Measurements from ENCODE around the gene TBL1X. TPM values are rescaled to one million over a fixed set of nuclear protein-coding genes. Genes with fewer than 3 reads are reported as not detected.

The TBL1X gene
- total RNA-seq, 1 donor from 2014 or later = 32.5 TPM

DNA sequence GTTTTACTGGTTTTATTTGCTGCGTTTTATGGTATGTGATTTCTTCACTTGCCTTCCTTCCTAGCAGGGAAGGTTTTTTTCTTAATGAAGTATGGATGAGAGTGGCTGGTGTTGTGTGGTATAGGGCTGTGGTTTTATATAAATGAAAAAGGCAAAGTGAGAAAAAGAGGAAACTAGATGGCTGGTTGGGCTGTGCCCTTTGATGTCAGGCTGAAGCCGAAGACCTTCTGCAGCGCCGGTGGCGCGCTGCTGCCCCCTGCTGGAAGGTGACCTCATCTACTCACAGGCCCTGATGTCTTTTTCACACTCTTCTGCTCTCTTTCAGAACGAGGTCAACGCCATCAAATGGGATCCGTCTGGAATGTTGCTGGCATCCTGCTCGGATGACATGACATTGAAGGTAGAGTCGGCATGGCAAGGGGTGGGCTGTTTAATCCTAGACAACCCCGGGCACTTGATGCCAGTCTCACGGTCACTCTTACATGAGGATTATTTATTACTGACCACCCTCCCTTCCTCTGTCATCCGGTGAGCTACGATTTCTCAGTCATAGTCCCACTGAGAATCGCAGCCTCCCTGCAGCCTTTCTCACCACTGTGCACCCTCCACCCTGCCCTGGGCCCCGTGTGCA, 244.2 kb downstream of the TBL1X start:
- H3K27me3 Mint-ChIP-seq (ENCODE audit: low read depth) = no peaks in the 10 kb centered on the region
- no peak overlapping the region for H3K4me3 Mint-ChIP-seq
- peak; percentile 84 for TF ChIP-seq CTCF (conservative IDR thresholded peaks at IDR 0.05)
- H3K9me3 Mint-ChIP-seq = peaks cover under 1% of the 10 kb centered on the region
- H3K4me1 Mint-ChIP-seq = peaks cover 7% of the 10 kb centered on the region
- peak; percentile 68 for DNase-seq (ENCODE audit: low read depth, low spot score)
- H3K36me3 Mint-ChIP-seq (ENCODE audit: low read depth) = peaks cover 25% of the 10 kb centered on the region
- no peak overlapping the region for H3K27ac Mint-ChIP-seq (ENCODE audit: unreplicated experiment)

- peaks cover 21% of the 10 kb centered on the region for H3K36me3 Mint-ChIP-seq (ENCODE audit: low read depth)
- H3K4me3 Mint-ChIP-seq = no peak overlapping the region
- peaks cover 4% of the 10 kb centered on the region for H3K9me3 Mint-ChIP-seq
- DNase-seq (ENCODE audit: low read depth, low spot score) = no peak
- no peak for TF ChIP-seq CTCF (conservative IDR thresholded peaks at IDR 0.05)
- peaks cover 7% of the 10 kb centered on the region for H3K4me1 Mint-ChIP-seq
- no peak overlapping the region for H3K27ac Mint-ChIP-seq (ENCODE audit: unreplicated experiment)
- H3K27me3 Mint-ChIP-seq (ENCODE audit: low read depth) = no peaks in the 10 kb centered on the region
Observed at GRCh38 chrX:9710332-9710731, 245.5 kb downstream of the TBL1X start.

- no peak for DNase-seq (ENCODE audit: low read depth, low spot score)
- H3K9me3 Mint-ChIP-seq = peaks cover 19% of the 10 kb centered on the region
- TF ChIP-seq CTCF (conservative IDR thresholded peaks at IDR 0.05) = no peak
- H3K4me1 Mint-ChIP-seq = no peaks in the 10 kb centered on the region
- no peak overlapping the region for H3K4me3 Mint-ChIP-seq
- no peak overlapping the region for H3K27ac Mint-ChIP-seq (ENCODE audit: unreplicated experiment)
- H3K36me3 Mint-ChIP-seq (ENCODE audit: low read depth) = peaks cover 63% of the 10 kb centered on the region
- no peaks in the 10 kb centered on the region for H3K27me3 Mint-ChIP-seq (ENCODE audit: low read depth)
Observed at GRCh38 chrX:9717376-9717775, 252.5 kb downstream of the TBL1X start.

GRCh38 chrX:9724711-9725110, 259.9 kb downstream of the TBL1X start:
- DNase-seq (ENCODE audit: low read depth, low spot score) = no peak
- Mint-ChIP-seq H3K4me1 (no peaks in the 10 kb centered on the region), H3K9me3 (peaks cover 25% of the 10 kb centered on the region), H3K27me3 (ENCODE audit: low read depth) (no peaks in the 10 kb centered on the region), H3K4me3 (no peak overlapping the region), H3K36me3 (ENCODE audit: low read depth) (peaks cover 73% of the 10 kb centered on the region), H3K27ac (ENCODE audit: unreplicated experiment) (no peak overlapping the region)
- no peak for TF ChIP-seq CTCF (conservative IDR thresholded peaks at IDR 0.05)

GRCh38 chrX:9728261-9728660, 263.4 kb downstream of the TBL1X start:
- Mint-ChIP-seq H3K27me3 (ENCODE audit: low read depth) (no peaks in the 10 kb centered on the region), H3K9me3 (peaks cover 12% of the 10 kb centered on the region), H3K27ac (ENCODE audit: unreplicated experiment) (no peak overlapping the region), H3K4me3 (no peak overlapping the region), H3K4me1 (no peaks in the 10 kb centered on the region), H3K36me3 (ENCODE audit: low read depth) (peaks cover 43% of the 10 kb centered on the region)
- no peak for DNase-seq (ENCODE audit: low read depth, low spot score)
- no peak for TF ChIP-seq CTCF (conservative IDR thresholded peaks at IDR 0.05)

Measured in neural crest cell (in vitro differentiated cells).